GM10266 (cell line): ENCODE measurements around the gene CBFB.
A peak's percentile ranks its signal among the peaks of the same experiment; 100 is the strongest.

ENCODE experiments used
- DNase-seq: peaks from one replicate; pipeline ENCODE4 v3.0.0; 2012; ENCODE audit errors: extremely low spot score
- TF ChIP-seq, protein P1 (sequence below): IDR thresholded peaks from 2 replicates; pipeline ENCODE4 v1.5.1; 2012; ENCODE audit warnings: mild to moderate bottlenecking, low read depth; ENCODE audit not compliant: control insufficient read depth, insufficient read depth; ENCODE audit errors: missing control alignments

Gene CBFB

DNA sequence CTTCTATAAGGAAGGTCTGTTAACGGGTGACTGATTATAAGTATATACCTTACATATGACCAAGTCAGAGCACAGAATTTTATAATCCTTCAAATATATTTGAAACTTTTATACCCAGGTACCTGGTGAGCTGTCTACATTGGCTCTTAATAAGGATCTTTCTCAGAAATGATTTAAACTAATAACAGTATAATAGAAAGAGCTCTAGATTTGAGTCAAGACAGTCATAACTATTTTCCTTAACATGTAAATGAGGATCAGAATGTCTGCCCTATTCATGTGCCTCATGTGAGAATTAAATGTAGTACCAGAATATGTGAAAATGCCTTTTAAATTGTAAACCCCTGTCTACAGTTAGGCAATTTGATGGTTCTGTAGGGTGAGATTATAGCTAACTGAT is 14.5 kb downstream of the CBFB start:
- TF ChIP-seq, protein P1, sequence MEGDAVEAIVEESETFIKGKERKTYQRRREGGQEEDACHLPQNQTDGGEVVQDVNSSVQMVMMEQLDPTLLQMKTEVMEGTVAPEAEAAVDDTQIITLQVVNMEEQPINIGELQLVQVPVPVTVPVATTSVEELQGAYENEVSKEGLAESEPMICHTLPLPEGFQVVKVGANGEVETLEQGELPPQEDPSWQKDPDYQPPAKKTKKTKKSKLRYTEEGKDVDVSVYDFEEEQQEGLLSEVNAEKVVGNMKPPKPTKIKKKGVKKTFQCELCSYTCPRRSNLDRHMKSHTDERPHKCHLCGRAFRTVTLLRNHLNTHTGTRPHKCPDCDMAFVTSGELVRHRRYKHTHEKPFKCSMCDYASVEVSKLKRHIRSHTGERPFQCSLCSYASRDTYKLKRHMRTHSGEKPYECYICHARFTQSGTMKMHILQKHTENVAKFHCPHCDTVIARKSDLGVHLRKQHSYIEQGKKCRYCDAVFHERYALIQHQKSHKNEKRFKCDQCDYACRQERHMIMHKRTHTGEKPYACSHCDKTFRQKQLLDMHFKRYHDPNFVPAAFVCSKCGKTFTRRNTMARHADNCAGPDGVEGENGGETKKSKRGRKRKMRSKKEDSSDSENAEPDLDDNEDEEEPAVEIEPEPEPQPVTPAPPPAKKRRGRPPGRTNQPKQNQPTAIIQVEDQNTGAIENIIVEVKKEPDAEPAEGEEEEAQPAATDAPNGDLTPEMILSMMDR = no peak
- DNase-seq = no peak

DNA sequence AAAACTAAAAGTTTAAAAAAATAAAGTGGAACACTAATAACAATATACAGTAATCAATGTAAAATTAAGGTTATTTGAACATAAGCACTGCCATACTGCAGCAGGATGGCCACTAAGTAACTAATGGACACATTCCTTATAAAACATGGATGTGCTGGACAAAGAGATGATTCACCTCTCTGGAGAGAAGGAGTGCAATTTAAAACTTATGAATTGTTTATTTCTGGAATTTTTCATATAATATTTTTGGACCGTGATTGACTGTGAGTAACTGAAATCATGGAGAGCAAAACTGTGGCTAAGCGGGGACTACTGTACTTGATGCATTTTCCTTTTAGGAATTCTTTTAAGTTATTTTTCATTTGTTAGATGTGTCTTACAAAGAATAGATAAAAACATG is 21.8 kb downstream of the CBFB start:
- TF ChIP-seq, protein P1 = no peak
- no peak for DNase-seq

- no peak for DNase-seq
- TF ChIP-seq, protein P1 = no peak
These were observed 23.4 kb downstream of the CBFB start for GRCh38 chr16:67052399-67052798.

DNA sequence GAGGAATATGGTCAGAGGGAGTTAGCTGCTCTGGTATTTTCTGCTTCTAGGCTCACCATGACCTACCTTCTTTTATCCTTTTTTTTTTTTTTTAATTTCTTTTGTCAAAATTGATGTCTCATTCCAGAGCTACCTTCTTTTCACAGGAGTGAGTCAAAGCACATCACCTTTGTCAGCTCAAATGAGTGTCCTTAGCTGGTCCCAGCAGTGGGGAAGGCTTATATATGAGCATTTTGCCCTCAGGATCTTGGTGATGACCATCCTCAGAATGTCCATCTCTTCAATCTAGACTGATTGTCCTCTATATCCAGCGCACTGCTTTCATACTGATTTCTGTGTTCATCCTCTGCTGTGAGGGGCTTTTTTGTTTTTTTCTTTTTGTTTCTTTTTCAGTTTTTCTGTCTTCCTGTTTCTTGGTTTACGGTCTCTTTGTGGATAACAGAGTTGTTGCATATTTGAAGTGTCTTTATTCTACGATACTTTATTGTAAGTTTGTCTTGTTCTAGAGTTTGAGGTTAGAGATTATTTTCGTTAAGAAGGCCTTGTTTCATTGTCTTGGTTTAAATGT is 24.9 kb downstream of the CBFB start:
- DNase-seq = no peak
- TF ChIP-seq, protein P1 = no peak

DNA sequence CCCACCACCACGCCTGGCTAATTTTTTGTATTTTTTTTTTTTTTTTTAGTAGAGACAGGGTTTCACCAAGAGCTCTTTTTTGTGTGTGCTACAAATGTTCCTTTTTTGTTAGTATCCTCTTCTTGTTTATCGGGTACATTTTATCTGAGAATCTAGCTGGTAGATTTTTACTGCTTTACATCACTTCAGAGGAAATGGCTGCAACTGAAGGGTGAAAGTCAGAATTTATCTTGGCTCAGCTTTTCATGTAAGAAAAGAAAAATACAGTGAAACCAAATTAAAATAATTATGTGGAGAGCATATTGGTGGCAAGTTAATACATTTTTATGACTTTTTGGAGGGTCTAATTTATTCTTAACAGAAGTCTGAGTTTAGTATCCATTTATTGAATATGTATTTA is 26.0 kb downstream of the CBFB start:
- TF ChIP-seq, protein P1 = no peak
- DNase-seq = no peak

GRCh38 chr16:67055712-67056487 is 27.0 kb downstream of the CBFB start:
- TF ChIP-seq, protein P1 = no peak
- DNase-seq = peak; percentile 29

DNA sequence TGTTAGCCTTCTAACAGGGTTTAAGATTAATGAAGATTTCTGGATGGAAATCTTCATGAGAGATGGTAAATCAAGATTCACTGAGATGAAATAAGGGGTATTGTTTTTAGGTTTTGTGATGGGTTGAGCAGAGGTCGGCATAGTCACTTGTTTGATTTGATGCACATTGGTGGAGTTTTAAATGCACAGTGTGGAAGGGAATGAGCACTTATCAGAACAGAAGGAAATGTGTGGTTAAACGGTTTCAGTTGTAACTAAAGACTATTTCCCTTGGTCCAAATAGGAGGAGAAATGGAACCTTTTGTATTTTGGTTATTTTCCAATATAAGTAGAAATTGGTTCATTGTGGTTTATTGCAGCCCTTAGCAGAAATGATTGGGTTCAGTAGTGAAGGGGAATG is 34.1 kb downstream of the CBFB start:
- TF ChIP-seq, protein P1 = no peak

More for the DNA sequence above, 34.1 kb downstream of the CBFB start:
- DNase-seq = no peak
